H1 (cell line): ENCODE results near the gene RASD2. TPM values are rescaled to one million over a fixed set of nuclear protein-coding genes. Genes with fewer than 3 reads are reported as not detected.

ENCODE experiments used
- CTCF ChIA-PET: fragments of 300-600 bp; sonication (Branson Sonifier 250); formaldehyde crosslinking; loops from one replicate; lab custom pipeline; 2021; ENCODE audit not compliant: partially characterized antibody; lab: Charles Lee
- POLR2A ChIA-PET: fragments of 300-600 bp; sonication (Branson Sonifier 250); formaldehyde crosslinking; loops from one replicate; lab custom pipeline; 2021; ENCODE audit warnings: inconsistent platforms; ENCODE audit not compliant: partially characterized antibody; lab: Charles Lee
- DNase-seq, 2 experiments: peaks; one replicate each; pipeline versions ENCODE4 v3.0.0 to v3.0.0-alpha.2; 2010 to 2022; ENCODE audit warnings: low spot score in 2 of 2, low read depth in 1 of 2, mixed read lengths in 1 of 2
- FAIRE-seq: peaks from 2 replicates; lab custom pipeline; 2011; peaks lifted over from hg19 to GRCh38; lab: Jason Lieb, UNC
- H2AFZ ChIP-seq: 2 replicates; pipeline ENCODE4 v1.8.1; 2012; ENCODE audit warnings: low read length, inconsistent platforms
- H2AK5ac ChIP-seq: 2 replicates; pipeline ENCODE4 v1.6.1; 2013; ENCODE audit warnings: low read depth, low read length
- H2BK120ac ChIP-seq: replicated peaks from 2 replicates; pipeline ENCODE3; 2013; ENCODE audit warnings: low read depth, low read length, inconsistent platforms
- H2BK12ac ChIP-seq: 2 replicates; pipeline ENCODE4 v1.6.1; 2013; ENCODE audit warnings: low read depth, low read length
- H2BK15ac ChIP-seq: 2 replicates; pipeline ENCODE4 v1.6.1; 2013; ENCODE audit warnings: low read length
- H2BK20ac ChIP-seq: 2 replicates; pipeline ENCODE4 v1.6.1; 2013; ENCODE audit warnings: low read length
- H2BK5ac ChIP-seq: 2 replicates; pipeline ENCODE4 v1.6.1; 2013; ENCODE audit warnings: low read depth, low read length
- H3K14ac ChIP-seq: 2 replicates; pipeline ENCODE4 v1.6.1; 2013; ENCODE audit warnings: inconsistent platforms; ENCODE audit not compliant: insufficient read length
- H3K18ac ChIP-seq: 2 replicates; pipeline ENCODE4 v1.6.1; 2013; ENCODE audit warnings: low read length; ENCODE audit errors: extremely low read depth
- H3K23ac ChIP-seq: 2 replicates; pipeline ENCODE4 v1.6.1; 2013; ENCODE audit warnings: inconsistent platforms; ENCODE audit not compliant: insufficient read length
- H3K23me2 ChIP-seq: 2 replicates; pipeline ENCODE4 v1.6.1; 2013; ENCODE audit warnings: low read depth, low read length
- H3K27ac ChIP-seq: 2 replicates; pipeline ENCODE4 v1.6.1; 2011; ENCODE audit warnings: low read depth, low read length, inconsistent platforms
- H3K27me3 ChIP-seq, 4 experiments: replicated peaks in 1 of 4; 1 replicate in 1 of 4; 2 replicates in 3 of 4; pipeline versions ENCODE4 v1.6.1 to v1.8.1; 2011 to 2013; ENCODE audit warnings: low read length in 3 of 4, mild to moderate bottlenecking in 3 of 4, inconsistent platforms in 2 of 4, mixed read lengths in 2 of 4, moderate library complexity in 1 of 4; ENCODE audit not compliant: control insufficient read depth in 3 of 4, insufficient read depth in 3 of 4; ENCODE audit errors: extremely low read depth in 1 of 4
- H3K36me3 ChIP-seq, 4 experiments: 2 replicates each; pipeline versions ENCODE4 v1.6.1 to v1.8.1; 2011 to 2013; ENCODE audit warnings: mild to moderate bottlenecking in 4 of 4, low read length in 3 of 4, moderate library complexity in 2 of 4, control low read depth in 1 of 4, inconsistent platforms in 1 of 4; ENCODE audit not compliant: insufficient read depth in 4 of 4, control insufficient read depth in 2 of 4
- H3K4ac ChIP-seq: replicated peaks from 2 replicates; pipeline ENCODE3; 2013; ENCODE audit warnings: low read length, low read depth, mixed read lengths, inconsistent platforms; ENCODE audit not compliant: insufficient read length
- H3K4me1 ChIP-seq, 4 experiments: replicated peaks in 1 of 4; 1 replicate in 1 of 4; 2 replicates in 3 of 4; pipeline versions ENCODE4 v1.6.1 to v1.8.1; 2011 to 2013; ENCODE audit warnings: low read length in 3 of 4, inconsistent platforms in 2 of 4, mixed read lengths in 1 of 4; ENCODE audit not compliant: insufficient read depth in 4 of 4, control insufficient read depth in 3 of 4
- H3K4me2 ChIP-seq, 2 experiments: 2 replicates each; pipeline versions ENCODE4 v1.6.1 to v1.8.1; 2011 to 2013; ENCODE audit warnings: low read depth in 2 of 2, low read length in 2 of 2, control low read depth in 1 of 2, inconsistent platforms in 1 of 2, mild to moderate bottlenecking in 1 of 2; ENCODE audit not compliant: insufficient read depth in 1 of 2
- H3K4me3 ChIP-seq, 4 experiments: fragments of 200-600, 300-600 bp in 1 of 4; sonication (generic), shearing (Covaris generic), sonication (Bioruptor Twin) in 1 of 4; 2 replicates each; pipeline versions ENCODE4 v1.5.1 to v1.8.1; 2011 to 2016; ENCODE audit warnings: low read length in 4 of 4, low read depth in 3 of 4, control low read depth in 2 of 4, inconsistent platforms in 2 of 4, mild to moderate bottlenecking in 2 of 4, mixed read lengths in 1 of 4, moderate library complexity in 1 of 4; ENCODE audit not compliant: insufficient read depth in 2 of 4; ENCODE audit errors: extremely low read depth in 1 of 4
- H3K56ac ChIP-seq: replicated peaks from 2 replicates; pipeline ENCODE3; 2013; ENCODE audit warnings: low read depth, mild to moderate bottlenecking, mixed read lengths, low read length, inconsistent platforms; ENCODE audit not compliant: insufficient read length
- H3K79me1 ChIP-seq: 2 replicates; pipeline ENCODE4 v1.6.1; 2013; ENCODE audit warnings: low read depth, low read length, control low read depth
- H3K79me2 ChIP-seq, 2 experiments: 2 replicates each; pipeline versions ENCODE4 v1.6.1 to v1.8.1; 2012 to 2013; ENCODE audit warnings: low read length in 2 of 2, mild to moderate bottlenecking in 2 of 2, inconsistent platforms in 1 of 2; ENCODE audit not compliant: insufficient read depth in 2 of 2, control insufficient read depth in 1 of 2
- H3K9ac ChIP-seq, 4 experiments: replicated peaks in 1 of 4; 1 replicate in 1 of 4; 2 replicates in 3 of 4; pipeline versions ENCODE4 v1.6.1 to v1.8.1; 2011 to 2013; ENCODE audit warnings: low read depth in 3 of 4, low read length in 3 of 4, control low read depth in 2 of 4, mild to moderate bottlenecking in 2 of 4, moderate library complexity in 2 of 4, inconsistent platforms in 1 of 4; ENCODE audit errors: extremely low read depth in 1 of 4
- H3K9me3 ChIP-seq, 2 experiments: 2 replicates each; pipeline versions ENCODE4 v1.6.1 to v1.8.1; 2012 to 2013; ENCODE audit warnings: mild to moderate bottlenecking in 2 of 2, moderate library complexity in 2 of 2, control low read depth in 1 of 2, inconsistent platforms in 1 of 2, low read depth in 1 of 2, low read length in 1 of 2, mixed read lengths in 1 of 2; ENCODE audit not compliant: insufficient read depth in 2 of 2
- H4K20me1 ChIP-seq, 2 experiments: replicated peaks in 1 of 2; 2 replicates each; pipeline versions ENCODE3 to v1.8.1; 2011 to 2013; ENCODE audit warnings: inconsistent platforms in 2 of 2, low read length in 2 of 2, mild to moderate bottlenecking in 1 of 2; ENCODE audit not compliant: insufficient read depth in 2 of 2, control insufficient read depth in 1 of 2
- H4K5ac ChIP-seq: 2 replicates; pipeline ENCODE4 v1.6.1; 2013; ENCODE audit warnings: low read length, low read depth, mixed read lengths, inconsistent platforms; ENCODE audit not compliant: insufficient read length
- H4K8ac ChIP-seq: 2 replicates; pipeline ENCODE4 v1.8.0; 2013; ENCODE audit warnings: mild to moderate bottlenecking, moderate library complexity, low read length, inconsistent platforms; ENCODE audit not compliant: insufficient read depth; ENCODE audit errors: extremely low read depth
- H4K91ac ChIP-seq: replicated peaks from 2 replicates; pipeline ENCODE3; 2013; ENCODE audit warnings: low read length, mixed read lengths, inconsistent platforms; ENCODE audit not compliant: insufficient read length
- E2F6 ChIP-seq: IDR thresholded peaks from 2 replicates; pipeline ENCODE4 v1.6.1; 2012; ENCODE audit warnings: inconsistent platforms
- MAX ChIP-seq: IDR thresholded peaks from 2 replicates; pipeline ENCODE4 v1.6.1; 2012; ENCODE audit warnings: inconsistent platforms
- POLR2AphosphoS5 ChIP-seq: IDR thresholded peaks from 2 replicates; pipeline ENCODE4 v1.6.1; 2011; ENCODE audit warnings: low read depth, low read length
- WGBS, 2 experiments: shearing (Covaris generic) in 1 of 2; methylation state at CpG; one replicate each; pipeline versions ENCODE4 v1.1.6 to v1.1.7; 2013 to 2015; ENCODE audit warnings: low lambda C conversion rate in 2 of 2, mixed read lengths in 2 of 2, inconsistent platforms in 1 of 2, low coverage in 1 of 2, missing lambda C conversion rate in 1 of 2; ENCODE audit not compliant: insufficient replicate concordance in 2 of 2, insufficient coverage in 1 of 2, insufficient read length in 1 of 2; ENCODE audit errors: extremely low coverage in 1 of 2, missing lambda C conversion rate in 1 of 2; 5-methylcytosine and 5-hydroxymethylcytosine counted together
- polyA plus RNA-seq, 7 experiments: library from polyadenylated mRNA; depleted of rRNA in 3 of 7; stranded (reverse) in 5 of 7; unstranded in 2 of 7; fragments of >200 nt in 5 of 7; fragments of 200-250 nt in 2 of 7; gene quantifications; 1 replicate in 5 of 7; 2 replicates in 1 of 7; 4 replicates in 1 of 7; pipeline versions ENCODE4 v1.2.1 to v1.2.3, GENCODE V29; 2011 to 2013; ENCODE audit warnings: missing spikeins in 2 of 7, mixed read lengths in 2 of 7
- total RNA-seq: library from RNA; stranded (reverse); fragmentation: NEBNext Ultra II Directional; extraction: Animal tissue kit (Norgen Biotek cat#: 25700); gene quantifications from 2 replicates; pipeline ENCODE4 v1.2.1, GENCODE V29; 2021
- TF ChIP-seq, protein P1 (sequence below): IDR thresholded peaks from 2 replicates; pipeline ENCODE4 v1.6.1; 2011; ENCODE audit warnings: low read length, improper control_type of control experiment

RASD2 gene
- total and polyA plus RNA-seq, 2 of the 8 experiments (the other 6 are each of a cell fraction or from before 2014, with no cell fraction given) = 1.9 to 5.1 TPM

DNA sequence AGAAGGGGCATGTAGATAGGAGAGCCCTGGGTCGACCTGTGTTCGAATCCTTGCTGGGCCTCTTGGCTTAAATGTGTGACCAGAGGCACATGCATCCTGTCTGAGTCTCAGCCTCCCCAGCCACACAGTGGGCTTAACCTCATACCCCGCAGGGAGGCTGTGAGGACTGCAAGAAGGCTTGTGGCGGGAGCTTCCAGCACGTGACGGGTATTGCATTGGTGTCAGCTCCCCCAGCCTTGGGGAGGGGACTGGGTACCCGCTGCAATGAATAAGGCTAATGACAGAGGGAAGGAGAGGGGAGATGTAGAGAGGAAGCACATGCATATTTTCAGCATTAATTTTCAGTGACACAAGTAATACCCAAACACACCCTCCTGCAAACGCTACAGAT lies 8.1 kb downstream of the RASD2 start:
- Histone ChIP-seq H2BK12ac (no peak overlapping the region; the same call in 1 of the 2 replicates), H3K27ac (no peak overlapping the region), H2BK15ac (peak overlapping the region; percentile 92; the same call in 1 of the 2 replicates), H3K14ac (no peak overlapping the region), H2BK20ac (no peak overlapping the region), H3K27me3 (no peaks in the 10 kb centered on the region; a peak in 1 of 7 replicates), H3K56ac (no peak overlapping the region), H3K9ac (no peak overlapping the region), H4K20me1 (no peaks in the 10 kb centered on the region), H3K4ac (no peak overlapping the region), H4K5ac (no peak overlapping the region), H3K79me2 (no peaks in the 10 kb centered on the region), H3K36me3 (no peaks in the 10 kb centered on the region), H3K79me1 (no peaks in the 10 kb centered on the region), H3K23me2 (no peaks in the 10 kb centered on the region; the same call in 1 of the 2 replicates), H3K23ac (no peak overlapping the region), H3K9me3 (no peaks in the 10 kb centered on the region), H3K4me3 (no peak overlapping the region), H2AFZ (0 out of 2 replicates have a peak overlapping the region, but pooled peaks have one; percentile 45), H3K4me1 (peaks cover 0 to 32% (median 12%) of the 10 kb centered on the region in 4 experiments; a peak in 6 of 7 replicates), H2BK120ac (no peak overlapping the region), H3K18ac (0 out of 2 replicates have a peak overlapping the region, but pooled peaks have one; percentile 29), H3K4me2 (peak overlapping the region; percentile 4 to 51; a peak in 1 of 4 replicates), H2BK5ac (peak overlapping the region; percentile 81; the same call in 1 of the 2 replicates), H4K91ac (no peak overlapping the region), H2AK5ac (no peak overlapping the region; the same call in 1 of the 2 replicates), H4K8ac (no peak overlapping the region)
- 49% methylated on average over 8 of the region's 8 CpGs; no CpG with 5 or more reads in 1 of the 2 experiments for WGBS, 2 experiments
- CTCF ChIA-PET = interaction anchor here (0.9 to 6.2 kb wide), 12 partner anchors 9 to 197 kb away, joined by 3 to 51 read pairs (median 3); partner anchors contain the start of gene RASD2
- POLR2A ChIA-PET = interaction anchor here (0.8 to 1.5 kb wide), 3 partner anchors 9 to 112 kb away, joined by 3 to 5 read pairs (median 4); no protein-coding TSS in a partner anchor
- no peak for FAIRE-seq
- DNase-seq = no peak
- TF ChIP-seq E2F6 = peak; percentile 89
- no peak for TF ChIP-seq POLR2AphosphoS5
- peak; percentile 82 for TF ChIP-seq MAX
- TF ChIP-seq, protein P1, sequence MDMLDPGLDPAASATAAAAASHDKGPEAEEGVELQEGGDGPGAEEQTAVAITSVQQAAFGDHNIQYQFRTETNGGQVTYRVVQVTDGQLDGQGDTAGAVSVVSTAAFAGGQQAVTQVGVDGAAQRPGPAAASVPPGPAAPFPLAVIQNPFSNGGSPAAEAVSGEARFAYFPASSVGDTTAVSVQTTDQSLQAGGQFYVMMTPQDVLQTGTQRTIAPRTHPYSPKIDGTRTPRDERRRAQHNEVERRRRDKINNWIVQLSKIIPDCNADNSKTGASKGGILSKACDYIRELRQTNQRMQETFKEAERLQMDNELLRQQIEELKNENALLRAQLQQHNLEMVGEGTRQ = peak; percentile 57
